DND-41 (cell line): ENCODE results near the gene PPIL6.

Experiments used
- EZH2 ChIP-seq: IDR thresholded peaks from 3 replicates; pipeline ENCODE4 v1.6.1; 2012; ENCODE audit warnings: borderline replicate concordance, low read depth, mild to moderate bottlenecking, moderate library complexity, low read length, inconsistent platforms; ENCODE audit not compliant: severe bottlenecking
- TF ChIP-seq, protein P1 (sequence below): IDR thresholded peaks from 2 replicates; pipeline ENCODE4 v1.5.1; 2012; ENCODE audit warnings: borderline replicate concordance, low read length, moderate library complexity, mild to moderate bottlenecking; ENCODE audit not compliant: poor library complexity, severe bottlenecking; ENCODE audit errors: extremely low read depth

DNA sequence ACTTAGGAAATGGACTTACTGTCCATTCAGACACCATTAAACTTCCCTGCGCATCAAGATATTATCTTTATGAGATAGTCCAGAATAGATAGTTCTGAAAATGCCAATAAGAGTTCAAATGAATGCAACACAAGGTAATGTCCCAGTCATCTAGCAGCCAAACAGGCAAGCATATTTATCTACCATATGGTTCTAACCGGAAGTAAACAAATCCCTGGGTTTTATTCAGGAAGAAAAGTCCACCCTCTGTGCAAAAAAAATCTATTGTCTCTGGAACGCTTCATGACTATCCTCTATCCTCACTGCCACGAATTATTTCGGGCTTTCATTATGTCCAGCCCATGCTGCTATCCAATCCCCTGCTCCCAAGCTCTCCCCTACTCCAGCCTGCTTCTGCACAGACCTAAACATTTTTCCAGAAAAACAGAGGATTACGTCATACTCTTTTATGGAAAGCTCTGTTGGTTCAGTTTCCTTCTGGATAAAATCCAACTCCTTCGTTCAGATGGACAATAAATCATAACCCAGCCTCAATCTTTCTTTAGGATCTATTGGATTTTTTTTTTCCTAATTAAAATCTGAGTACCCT lies 11.4 kb downstream of the PPIL6 start:
- no peak for TF ChIP-seq EZH2
- TF ChIP-seq, protein P1, sequence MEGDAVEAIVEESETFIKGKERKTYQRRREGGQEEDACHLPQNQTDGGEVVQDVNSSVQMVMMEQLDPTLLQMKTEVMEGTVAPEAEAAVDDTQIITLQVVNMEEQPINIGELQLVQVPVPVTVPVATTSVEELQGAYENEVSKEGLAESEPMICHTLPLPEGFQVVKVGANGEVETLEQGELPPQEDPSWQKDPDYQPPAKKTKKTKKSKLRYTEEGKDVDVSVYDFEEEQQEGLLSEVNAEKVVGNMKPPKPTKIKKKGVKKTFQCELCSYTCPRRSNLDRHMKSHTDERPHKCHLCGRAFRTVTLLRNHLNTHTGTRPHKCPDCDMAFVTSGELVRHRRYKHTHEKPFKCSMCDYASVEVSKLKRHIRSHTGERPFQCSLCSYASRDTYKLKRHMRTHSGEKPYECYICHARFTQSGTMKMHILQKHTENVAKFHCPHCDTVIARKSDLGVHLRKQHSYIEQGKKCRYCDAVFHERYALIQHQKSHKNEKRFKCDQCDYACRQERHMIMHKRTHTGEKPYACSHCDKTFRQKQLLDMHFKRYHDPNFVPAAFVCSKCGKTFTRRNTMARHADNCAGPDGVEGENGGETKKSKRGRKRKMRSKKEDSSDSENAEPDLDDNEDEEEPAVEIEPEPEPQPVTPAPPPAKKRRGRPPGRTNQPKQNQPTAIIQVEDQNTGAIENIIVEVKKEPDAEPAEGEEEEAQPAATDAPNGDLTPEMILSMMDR: no peak
